ENCODE results near the gene GIPC3. TPM values are rescaled to one million over a fixed set of nuclear protein-coding genes. Genes with fewer than 3 reads are reported as not detected.
A peak's percentile ranks its signal among the peaks of the same experiment; 100 is the strongest.
"Not testable (repeated sequence)": the region's sequence is repeated elsewhere in the genome, so short reads cannot be mapped to it uniquely, and the experiment has no call there.

Gene GIPC3
- total and polyA plus RNA-seq, 5 donors from 2014 or later, result 0.10 to 0.52 TPM; not detected in 3

DNA sequence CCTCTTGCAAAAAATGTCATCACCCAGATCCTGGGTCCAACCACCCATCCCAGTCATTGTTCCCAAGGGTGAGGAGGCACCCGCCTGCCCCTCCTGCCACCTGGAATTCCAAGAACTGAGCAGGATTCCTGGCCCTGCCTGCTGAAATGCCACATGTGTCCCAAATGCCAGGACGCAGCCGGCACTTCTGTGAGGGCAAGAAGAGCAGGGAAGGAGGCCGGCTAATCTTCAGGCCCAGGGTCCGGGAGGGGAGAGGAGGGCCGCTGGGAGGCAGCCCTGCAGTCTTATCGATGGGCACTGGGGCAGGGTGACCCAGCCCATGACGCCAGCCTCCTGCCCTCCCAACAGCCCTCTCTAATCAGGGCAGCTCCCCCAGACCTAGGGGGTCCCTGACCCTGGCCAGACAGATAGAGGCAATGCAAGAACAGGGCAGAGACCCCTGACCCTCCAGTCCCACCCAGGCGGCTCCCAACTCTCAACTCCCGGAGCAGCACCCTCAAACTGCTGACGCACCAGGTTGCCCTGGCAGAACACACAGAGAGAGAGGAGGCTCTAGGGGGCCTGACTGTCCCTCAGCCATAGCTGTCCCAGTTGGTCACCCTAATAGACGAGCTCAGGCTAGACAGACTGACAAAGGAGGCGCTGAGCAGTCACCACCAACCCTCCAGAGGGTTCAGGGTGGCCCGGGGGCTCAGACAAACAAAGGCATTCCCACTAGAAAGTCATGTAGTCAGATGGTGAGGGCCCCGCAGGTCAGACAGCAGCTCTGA lies 29.4 kb upstream of the GIPC3 start:
- H3K4me3 ChIP-seq (ENCODE audit: low read depth, low read length), result peak overlapping the region; percentile 75
- peak overlapping the region; percentile 62 for H3K27ac ChIP-seq (ENCODE audit: insufficient read depth, low read length, poor library complexity, severe bottlenecking)
- Mint-ChIP-seq H3K4me3 (peak overlapping the region; percentile 95 to 98 (median 95)), H3K36me3 (no peaks in the 10 kb centered on the region), H3K9me3 (peaks cover 0 to 1% (median 0%) of the 10 kb centered on the region in 7 donors), H3K4me1 (peaks cover 0 to 57% (median 30%) of the 10 kb centered on the region in 4 donors), H3K27me3 (peaks cover 8% of the 10 kb centered on the region), H3K27ac (peak overlapping the region; percentile 90 to 98 (median 92))
- DNase-seq (no peak), ATAC-seq (ENCODE audit: low read depth in 2 of 2) (no peak)
- peaks cover 51% of the 10 kb centered on the region for H3K4me1 ChIP-seq (ENCODE audit: control insufficient read depth, insufficient read depth, low read length, poor library complexity, severe bottlenecking)
- no peaks in the 10 kb centered on the region for H3K9me3 ChIP-seq (ENCODE audit: control insufficient read depth in 2 of 2, low read length in 2 of 2)
- H3K36me3 ChIP-seq (ENCODE audit: control insufficient read depth, insufficient read depth, low read length), result no peaks in the 10 kb centered on the region
- H3K27me3 ChIP-seq (ENCODE audit: control insufficient read depth, insufficient read depth, low read length), result no peaks in the 10 kb centered on the region

- Histone ChIP-seq H3K27ac (ENCODE audit: insufficient read depth, low read length, poor library complexity, severe bottlenecking) (peak overlapping the region; percentile 62), H3K4me1 (ENCODE audit: control insufficient read depth, insufficient read depth, low read length, poor library complexity, severe bottlenecking) (peaks cover 50% of the 10 kb centered on the region), H3K27me3 (ENCODE audit: control insufficient read depth, insufficient read depth, low read length) (no peaks in the 10 kb centered on the region), H3K4me3 (ENCODE audit: low read depth, low read length) (peak overlapping the region; percentile 75), H3K36me3 (ENCODE audit: control insufficient read depth, insufficient read depth, low read length) (no peaks in the 10 kb centered on the region), H3K9me3 (ENCODE audit: control insufficient read depth in 2 of 2, low read length in 2 of 2) (no peaks in the 10 kb centered on the region)
- DNase-seq, result peak in 1 of 3 donors; percentile 35
- Mint-ChIP-seq H3K4me1 (peaks cover 0 to 54% (median 29%) of the 10 kb centered on the region in 4 donors), H3K4me3 (peak overlapping the region; percentile 95 to 98 (median 95)), H3K27me3 (peaks cover 8% of the 10 kb centered on the region), H3K9me3 (peaks cover 0 to 1% (median 0%) of the 10 kb centered on the region in 7 donors), H3K36me3 (no peaks in the 10 kb centered on the region), H3K27ac (peak overlapping the region; percentile 90 to 98 (median 90))
- no peak for ATAC-seq (ENCODE audit: low read depth in 2 of 2)
Observed at GRCh38 chr19:3556423-3556977, 28.8 kb upstream of the GIPC3 start.

GRCh38 chr19:3556978-3557460 lies 28.3 kb upstream of the GIPC3 start:
- Histone ChIP-seq H3K4me1 (ENCODE audit: control insufficient read depth, insufficient read depth, low read length, poor library complexity, severe bottlenecking) (peaks cover 50% of the 10 kb centered on the region), H3K9me3 (ENCODE audit: control insufficient read depth in 2 of 2, low read length in 2 of 2) (no peaks in the 10 kb centered on the region), H3K27ac (ENCODE audit: insufficient read depth, low read length, poor library complexity, severe bottlenecking) (peak overlapping the region; percentile 62), H3K27me3 (ENCODE audit: control insufficient read depth, insufficient read depth, low read length) (no peaks in the 10 kb centered on the region), H3K4me3 (ENCODE audit: low read depth, low read length) (peak overlapping the region; percentile 75), H3K36me3 (ENCODE audit: control insufficient read depth, insufficient read depth, low read length) (no peaks in the 10 kb centered on the region)
- peaks cover 0 to 50% (median 27%) of the 10 kb centered on the region in 4 donors for H3K4me1 Mint-ChIP-seq
- H3K36me3 Mint-ChIP-seq, result no peaks in the 10 kb centered on the region
- peaks cover 8% of the 10 kb centered on the region for H3K27me3 Mint-ChIP-seq
- DNase-seq (peak; percentile 49 to 62 (median 61)), ATAC-seq (ENCODE audit: low read depth in 2 of 2) (peak; percentile 22 to 23)
- H3K4me3 Mint-ChIP-seq, result peak overlapping the region; percentile 95 to 98 (median 95)
- peak overlapping the region; percentile 90 to 98 (median 90) for H3K27ac Mint-ChIP-seq
- H3K9me3 Mint-ChIP-seq, result peaks cover 0 to 1% (median 0%) of the 10 kb centered on the region in 7 donors

DNA sequence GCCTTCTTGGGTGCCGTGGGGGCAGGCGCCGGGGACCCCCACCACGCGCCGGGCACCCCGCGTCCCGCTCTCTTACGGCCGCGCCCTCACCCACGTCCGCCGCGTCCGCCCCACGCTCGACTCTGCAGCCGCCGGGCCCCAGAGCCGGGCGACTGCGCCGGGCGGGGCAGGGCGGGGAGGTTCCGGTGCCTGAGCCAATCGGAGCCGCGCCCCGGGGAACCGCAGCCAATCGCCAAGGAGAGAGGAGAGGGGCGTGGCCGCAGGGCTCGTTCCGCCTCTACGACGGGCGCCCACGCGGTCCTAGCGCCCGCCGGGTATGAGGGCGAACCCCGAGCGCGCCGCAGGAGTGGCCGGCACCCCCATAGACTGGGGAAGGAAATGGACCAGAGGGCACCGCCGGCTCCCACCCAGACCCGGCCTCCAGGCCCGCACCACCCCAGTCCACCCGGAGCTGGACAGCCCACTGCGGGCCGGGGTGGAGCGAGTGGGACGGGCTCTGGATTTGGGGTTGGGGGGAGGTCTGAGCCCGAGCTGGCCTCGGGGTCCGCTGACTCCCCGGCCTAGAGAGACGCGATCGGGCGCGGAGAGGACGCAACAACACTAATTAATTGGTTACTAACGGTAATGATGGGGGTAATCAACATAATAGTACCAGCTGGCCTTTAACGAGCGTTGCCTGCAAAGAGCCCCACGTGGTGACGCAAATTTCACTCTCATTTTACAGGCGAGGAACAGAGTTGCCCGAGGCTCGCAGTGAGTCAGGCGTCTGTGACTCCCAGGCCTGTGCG lies 27.6 kb upstream of the GIPC3 start, which contains the start of gene MFSD12:
Gene MFSD12, minus strand, starts transcription at position 126 of the 788 bp plus-strand sequence. CDS start 183 bp downstream, outside the sequence.
- Histone ChIP-seq H3K36me3 (ENCODE audit: control insufficient read depth, insufficient read depth, low read length) (no peaks in the 10 kb centered on the region), H3K27ac (ENCODE audit: insufficient read depth, low read length, poor library complexity, severe bottlenecking) (peak within 1 kb of the TSS; percentile 67), H3K9me3 (ENCODE audit: control insufficient read depth in 2 of 2, low read length in 2 of 2) (no peaks in the 10 kb centered on the region), H3K4me3 (ENCODE audit: low read depth, low read length) (peak within 1 kb of the TSS; percentile 75), H3K27me3 (ENCODE audit: control insufficient read depth, insufficient read depth, low read length) (no peaks in the 10 kb centered on the region), H3K4me1 (ENCODE audit: control insufficient read depth, insufficient read depth, low read length, poor library complexity, severe bottlenecking) (peaks cover 46% of the 10 kb centered on the region)
- peaks cover 8% of the 10 kb centered on the region for H3K27me3 Mint-ChIP-seq
- peaks cover 0 to 1% (median 0%) of the 10 kb centered on the region in 7 donors for H3K9me3 Mint-ChIP-seq
- DNase-seq (peak; percentile 90 to 97 (median 93)), ATAC-seq (ENCODE audit: low read depth in 2 of 2) (peak; percentile 91)
- no peaks in the 10 kb centered on the region for H3K36me3 Mint-ChIP-seq
- peak within 1 kb of the TSS; percentile 90 to 98 (median 93) for H3K27ac Mint-ChIP-seq
- peaks cover 0 to 46% (median 27%) of the 10 kb centered on the region in 4 donors for H3K4me1 Mint-ChIP-seq
- peak within 1 kb of the TSS; percentile 95 to 98 (median 95) for H3K4me3 Mint-ChIP-seq

- Mint-ChIP-seq H3K36me3 (no peaks in the 10 kb centered on the region), H3K4me3 (no peak overlapping the region), H3K4me1 (peaks cover 0 to 2% (median 0%) of the 10 kb centered on the region in 4 donors), H3K9me3 (peaks cover 0 to 1% (median 0%) of the 10 kb centered on the region in 7 donors), H3K27me3 (peaks cover 6% of the 10 kb centered on the region), H3K27ac (no peak overlapping the region)
- Histone ChIP-seq H3K4me1 (ENCODE audit: control insufficient read depth, insufficient read depth, low read length, poor library complexity, severe bottlenecking) (no peaks in the 10 kb centered on the region), H3K36me3 (ENCODE audit: control insufficient read depth, insufficient read depth, low read length) (no peaks in the 10 kb centered on the region), H3K9me3 (ENCODE audit: control insufficient read depth in 2 of 2, low read length in 2 of 2) (no peaks in the 10 kb centered on the region), H3K27ac (ENCODE audit: insufficient read depth, low read length, poor library complexity, severe bottlenecking) (no peak overlapping the region), H3K27me3 (ENCODE audit: control insufficient read depth, insufficient read depth, low read length) (no peaks in the 10 kb centered on the region), H3K4me3 (ENCODE audit: low read depth, low read length) (no peak overlapping the region)
- ATAC-seq (ENCODE audit: low read depth in 2 of 2) (no peak), DNase-seq (no peak)
Observed at GRCh38 chr19:3563709-3564524, 21.4 kb upstream of the GIPC3 start.

DNA sequence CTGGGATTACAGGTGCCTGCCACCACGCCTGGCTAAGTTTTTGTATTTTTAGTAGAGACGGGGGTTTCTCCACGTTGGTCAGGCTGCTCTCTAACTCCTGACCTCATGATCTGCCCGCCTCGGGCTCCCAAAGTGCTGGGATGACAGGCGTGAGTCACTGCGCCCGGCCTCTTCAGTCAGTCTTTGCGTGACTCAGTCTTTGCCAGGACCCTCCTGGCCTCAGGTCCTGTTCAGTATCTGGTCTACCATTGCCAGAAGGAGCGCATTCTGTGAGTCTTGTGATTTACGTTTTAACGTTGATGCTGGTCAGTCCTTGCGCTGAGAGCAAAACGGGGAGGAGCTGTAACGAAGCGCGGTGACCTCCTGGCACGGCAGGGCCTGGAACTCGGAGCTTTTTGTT lies 20.1 kb upstream of the GIPC3 start:
- Mint-ChIP-seq H3K27me3 (peaks cover 4% of the 10 kb centered on the region), H3K9me3 (no peaks in the 10 kb centered on the region), H3K4me3 (no peak overlapping the region), H3K27ac (no peak overlapping the region), H3K36me3 (no peaks in the 10 kb centered on the region), H3K4me1 (no peaks in the 10 kb centered on the region)
- Histone ChIP-seq H3K27me3 (ENCODE audit: control insufficient read depth, insufficient read depth, low read length) (no peaks in the 10 kb centered on the region), H3K36me3 (ENCODE audit: control insufficient read depth, insufficient read depth, low read length) (no peaks in the 10 kb centered on the region), H3K4me1 (ENCODE audit: control insufficient read depth, insufficient read depth, low read length, poor library complexity, severe bottlenecking) (no peaks in the 10 kb centered on the region), H3K27ac (ENCODE audit: insufficient read depth, low read length, poor library complexity, severe bottlenecking) (no peak overlapping the region), H3K9me3 (ENCODE audit: control insufficient read depth in 2 of 2, low read length in 2 of 2) (no peaks in the 10 kb centered on the region), H3K4me3 (ENCODE audit: low read depth, low read length) (no peak overlapping the region)
- DNase-seq, result no peak
- ATAC-seq (ENCODE audit: low read depth in 2 of 2), result no peak

DNA sequence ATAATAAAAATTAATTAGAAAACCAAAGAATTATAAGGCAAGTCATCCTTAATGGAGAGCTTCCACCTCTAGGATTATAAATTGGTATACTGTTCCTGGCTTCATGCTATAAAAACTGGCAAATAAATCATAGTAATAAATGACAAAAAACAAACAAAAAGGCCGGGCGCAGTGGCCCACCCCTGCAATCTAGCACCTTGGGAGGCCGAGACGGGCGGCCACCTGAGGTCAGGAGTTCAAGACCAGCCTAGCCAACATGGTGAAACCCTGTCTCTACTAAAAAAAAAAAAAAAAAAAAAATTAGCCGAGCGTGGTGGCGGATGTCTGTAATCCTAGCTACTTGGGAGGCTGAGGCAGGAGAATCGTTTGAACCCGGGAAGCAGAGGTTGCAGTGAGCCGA lies 15.2 kb upstream of the GIPC3 start:
- not testable (repeated sequence) for H3K27ac ChIP-seq (ENCODE audit: insufficient read depth, low read length, poor library complexity, severe bottlenecking); DNase-seq; H3K9me3 ChIP-seq (ENCODE audit: control insufficient read depth in 2 of 2, low read length in 2 of 2); H3K9me3 Mint-ChIP-seq; H3K27me3 ChIP-seq (ENCODE audit: control insufficient read depth, insufficient read depth, low read length); H3K27ac Mint-ChIP-seq; H3K36me3 Mint-ChIP-seq; H3K27me3 Mint-ChIP-seq; H3K4me3 Mint-ChIP-seq; ATAC-seq (ENCODE audit: low read depth in 2 of 2); H3K36me3 ChIP-seq (ENCODE audit: control insufficient read depth, insufficient read depth, low read length); H3K4me3 ChIP-seq (ENCODE audit: low read depth, low read length)
- peaks cover 19% of the 10 kb centered on the region for H3K4me1 ChIP-seq (ENCODE audit: control insufficient read depth, insufficient read depth, low read length, poor library complexity, severe bottlenecking)
- H3K4me1 Mint-ChIP-seq, result peaks cover 0 to 18% (median 6%) of the 10 kb centered on the region in 4 donors
